NB4 (cell line): Measurements from ENCODE around the gene MYADML2.

Experiments used
- POLR2A ChIP-seq: IDR thresholded peaks from 2 replicates; pipeline ENCODE4 v1.6.1; 2011; ENCODE audit warnings: mild to moderate bottlenecking; ENCODE audit not compliant: insufficient read length; ENCODE audit errors: extremely low read depth
- TF ChIP-seq, protein P1 (sequence below): IDR thresholded peaks from one replicate; pipeline ENCODE4 v1.5.1; 2012; ENCODE audit warnings: low read depth, low read length

DNA sequence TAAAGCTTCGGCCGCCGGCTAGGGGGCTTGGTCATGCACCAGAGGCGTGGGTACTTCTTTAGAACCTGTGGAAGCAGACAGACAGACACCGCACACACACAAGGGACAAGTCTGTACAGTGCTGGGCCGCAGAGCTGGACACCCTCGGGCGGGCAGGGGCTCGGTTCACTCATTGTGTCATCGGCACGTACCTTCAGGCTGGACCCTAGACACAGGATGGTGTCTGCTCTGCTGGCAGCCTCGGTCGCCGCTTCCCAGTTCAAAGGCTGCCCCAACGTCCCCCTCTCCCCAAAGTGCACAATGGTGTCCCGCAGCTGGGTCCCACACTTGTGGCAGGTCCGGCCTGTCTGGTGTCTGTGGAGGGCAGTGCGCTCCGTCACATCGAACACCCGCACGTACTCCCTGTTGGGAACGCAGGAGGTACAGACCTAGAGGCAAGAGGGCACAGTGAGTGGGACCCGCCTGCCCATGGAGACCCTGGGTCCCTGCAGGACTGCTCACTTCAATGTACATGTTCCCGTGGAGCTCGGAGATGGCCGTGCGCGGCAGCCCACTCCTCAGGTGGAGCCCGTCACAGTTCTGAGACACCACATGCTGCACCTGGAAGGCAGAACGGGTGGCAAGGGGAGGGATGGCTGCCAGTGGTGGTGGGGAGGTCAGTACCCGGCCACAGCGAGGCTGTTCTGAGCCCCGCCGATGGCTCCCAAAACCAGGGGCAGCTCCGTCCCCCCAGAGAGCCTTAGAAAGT is 32.8 kb downstream of the MYADML2 start:
- TF ChIP-seq, protein P1, sequence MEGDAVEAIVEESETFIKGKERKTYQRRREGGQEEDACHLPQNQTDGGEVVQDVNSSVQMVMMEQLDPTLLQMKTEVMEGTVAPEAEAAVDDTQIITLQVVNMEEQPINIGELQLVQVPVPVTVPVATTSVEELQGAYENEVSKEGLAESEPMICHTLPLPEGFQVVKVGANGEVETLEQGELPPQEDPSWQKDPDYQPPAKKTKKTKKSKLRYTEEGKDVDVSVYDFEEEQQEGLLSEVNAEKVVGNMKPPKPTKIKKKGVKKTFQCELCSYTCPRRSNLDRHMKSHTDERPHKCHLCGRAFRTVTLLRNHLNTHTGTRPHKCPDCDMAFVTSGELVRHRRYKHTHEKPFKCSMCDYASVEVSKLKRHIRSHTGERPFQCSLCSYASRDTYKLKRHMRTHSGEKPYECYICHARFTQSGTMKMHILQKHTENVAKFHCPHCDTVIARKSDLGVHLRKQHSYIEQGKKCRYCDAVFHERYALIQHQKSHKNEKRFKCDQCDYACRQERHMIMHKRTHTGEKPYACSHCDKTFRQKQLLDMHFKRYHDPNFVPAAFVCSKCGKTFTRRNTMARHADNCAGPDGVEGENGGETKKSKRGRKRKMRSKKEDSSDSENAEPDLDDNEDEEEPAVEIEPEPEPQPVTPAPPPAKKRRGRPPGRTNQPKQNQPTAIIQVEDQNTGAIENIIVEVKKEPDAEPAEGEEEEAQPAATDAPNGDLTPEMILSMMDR, result no peak
- no peak for TF ChIP-seq POLR2A
